ENCODE measurements around the gene MYO1A. TPM values are rescaled to one million over a fixed set of nuclear protein-coding genes. Genes with fewer than 3 reads are reported as not detected.
"Not testable (repeated sequence)": the region's sequence is repeated elsewhere in the genome, so short reads cannot be mapped to it uniquely, and the experiment has no call there.

The MYO1A gene
- total RNA-seq, 4 donors from 2014 or later: 94.1 to 1,001 (median 802) TPM

DNA sequence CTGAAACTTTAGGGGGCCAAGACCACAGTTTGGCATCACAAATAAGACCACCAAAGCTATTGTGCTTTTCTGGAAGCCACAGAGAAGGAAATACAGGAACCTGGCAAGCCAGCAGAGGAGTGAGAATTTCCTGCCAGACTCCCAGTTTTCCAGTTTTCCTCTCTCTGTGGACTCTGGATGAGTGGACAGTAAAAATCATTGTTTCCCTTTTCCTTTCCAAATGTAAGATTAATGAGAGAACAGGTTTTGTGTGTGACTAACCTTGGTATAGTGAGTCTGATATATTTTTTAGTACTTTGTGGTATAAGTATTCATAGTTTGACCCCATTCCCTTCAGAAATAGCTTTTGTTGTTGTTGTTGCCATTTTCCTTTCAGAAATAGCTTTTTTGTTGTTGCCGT, 31.0 kb downstream of the MYO1A start:
- Histone ChIP-seq H3K36me3 (no peaks in the 10 kb centered on the region), H3K4me1 (no peaks in the 10 kb centered on the region), H3K9me3 (no peaks in the 10 kb centered on the region), H3K27me3 (no peaks in the 10 kb centered on the region), H3K27ac (no peak overlapping the region), H3K4me3 (no peak overlapping the region)
- TF ChIP-seq POLR2A (IDR thresholded peaks at IDR 0.05): no peak
- TF ChIP-seq CTCF (IDR thresholded peaks at IDR 0.05): no peak
- no peak for DNase-seq

DNA sequence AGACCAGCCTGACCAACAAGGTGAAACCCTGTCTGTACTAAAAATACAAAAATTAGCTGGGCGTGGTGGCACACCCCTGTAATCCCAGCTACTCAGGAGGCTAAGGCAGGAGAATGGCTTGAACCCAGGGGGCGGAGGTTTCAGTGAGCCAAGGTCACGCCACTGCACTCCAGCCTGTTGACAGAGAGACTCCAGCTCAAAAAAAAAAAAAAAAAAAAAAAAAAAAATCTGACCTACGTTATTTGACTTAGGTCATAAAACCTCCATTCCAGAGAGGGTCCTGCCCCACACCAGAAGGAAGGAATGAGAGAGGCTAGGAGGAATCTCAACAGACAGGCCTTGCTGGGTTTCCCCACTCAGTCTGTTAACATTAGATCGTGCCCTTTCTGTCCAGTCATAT, 31.6 kb downstream of the MYO1A start:
- DNase-seq, H3K27me3 ChIP-seq, H3K27ac ChIP-seq, H3K9me3 ChIP-seq, H3K4me3 ChIP-seq, H3K36me3 ChIP-seq, H3K4me1 ChIP-seq: not testable (repeated sequence)

DNA sequence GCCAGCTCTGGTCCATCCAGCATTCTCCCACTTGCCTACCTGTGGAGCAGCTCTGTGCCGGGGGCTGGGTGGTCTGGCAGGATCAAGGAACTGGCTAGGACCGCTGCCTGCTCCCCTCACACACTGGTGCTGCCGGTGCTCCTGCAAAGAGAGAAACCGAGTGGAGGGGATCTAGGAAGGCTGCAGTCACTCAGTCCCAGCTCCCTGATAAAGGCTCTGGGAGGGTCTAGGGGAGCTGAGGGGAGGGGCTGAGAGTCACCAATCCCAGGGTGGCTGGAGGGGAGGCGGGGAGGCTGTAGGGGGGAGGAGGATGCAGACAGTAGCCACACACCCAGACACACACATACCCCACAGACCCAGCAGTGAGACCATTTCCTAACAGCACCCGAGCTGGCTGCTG, 33.6 kb downstream of the MYO1A start, which contains the start of gene TAC3:
Gene TAC3, minus strand, starts transcription at position 182 of the 400 bp plus-strand sequence. CDS start 732 bp downstream, outside the sequence.
- Histone ChIP-seq H3K36me3 (no peaks in the 10 kb centered on the region), H3K27ac (no peak within 1 kb of the TSS), H3K4me1 (peaks cover 0 to 5% (median 0%) of the 10 kb centered on the region in 4 donors), H3K4me3 (no peak within 1 kb of the TSS), H3K9me3 (no peaks in the 10 kb centered on the region), H3K27me3 (no peaks in the 10 kb centered on the region)
- TF ChIP-seq POLR2A (IDR thresholded peaks at IDR 0.05) (no peak), CTCF (IDR thresholded peaks at IDR 0.05) (no peak)
- peak in 1 of 3 donors; percentile 39 for DNase-seq

GRCh38 chr12:57012600-57013465, 37.1 kb downstream of the MYO1A start:
- peak in 2 of 3 donors; percentile 15 to 21 for DNase-seq
- Histone ChIP-seq H3K4me1 (peaks cover 0 to 11% (median 3%) of the 10 kb centered on the region in 4 donors), H3K9me3 (no peaks in the 10 kb centered on the region), H3K27me3 (no peaks in the 10 kb centered on the region), H3K36me3 (no peaks in the 10 kb centered on the region), H3K27ac (no peak overlapping the region), H3K4me3 (no peak overlapping the region)
- TF ChIP-seq POLR2A (IDR thresholded peaks at IDR 0.05) (no peak), CTCF (IDR thresholded peaks at IDR 0.05) (no peak)

DNA sequence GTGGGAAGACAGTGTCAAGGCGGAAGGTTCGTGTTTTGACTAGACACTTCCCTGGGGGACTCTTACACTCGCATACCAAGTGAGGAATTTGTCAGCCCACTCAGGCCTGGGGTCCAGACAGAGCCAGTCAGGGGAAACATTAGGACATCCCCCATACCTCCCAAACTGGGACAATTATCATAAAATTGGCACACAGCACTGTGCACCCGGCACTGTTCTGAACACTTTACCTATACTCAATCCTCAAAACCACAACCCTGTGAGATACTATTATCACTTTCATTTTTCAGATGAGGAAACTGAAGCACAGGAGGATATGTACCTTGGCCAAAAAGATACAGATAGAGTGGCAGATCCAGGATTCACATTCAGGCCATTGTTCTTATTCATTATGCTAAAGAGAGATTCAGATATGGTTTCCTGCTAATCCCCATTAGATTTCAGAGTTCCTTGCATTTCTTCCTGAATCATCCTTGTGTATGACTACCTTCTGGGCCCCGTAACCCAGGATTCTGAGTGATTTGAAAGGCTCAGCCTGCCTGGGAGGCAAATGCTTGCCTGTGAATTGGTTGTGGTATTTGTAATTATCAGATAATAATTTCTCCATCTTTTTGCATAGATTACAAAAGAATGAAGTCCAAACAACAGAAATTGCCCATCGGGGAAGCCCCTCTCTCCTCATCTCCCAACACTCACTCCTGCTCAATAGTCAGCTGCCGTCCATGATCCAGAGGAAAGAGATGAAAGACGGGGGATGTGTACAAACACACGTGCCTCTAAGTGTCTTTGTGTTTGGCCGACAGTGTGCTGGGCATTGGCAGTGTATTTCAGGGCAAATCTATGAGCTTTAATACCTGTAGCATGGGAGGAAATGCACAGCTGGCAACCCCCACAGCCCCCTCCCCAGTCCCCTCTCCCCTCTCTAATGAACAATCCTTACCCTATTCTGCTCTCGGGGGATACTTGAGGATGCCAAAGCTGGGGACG, 38.2 kb downstream of the MYO1A start:
- Histone ChIP-seq H3K27me3 (no peaks in the 10 kb centered on the region), H3K27ac (no peak overlapping the region), H3K9me3 (no peaks in the 10 kb centered on the region), H3K36me3 (no peaks in the 10 kb centered on the region), H3K4me1 (peaks cover 0 to 16% (median 5%) of the 10 kb centered on the region in 4 donors), H3K4me3 (no peak overlapping the region)
- no peak for TF ChIP-seq CTCF (IDR thresholded peaks at IDR 0.05)
- TF ChIP-seq POLR2A (IDR thresholded peaks at IDR 0.05): no peak
- peak in 2 of 3 donors; percentile 1 for DNase-seq
